Omental fat pad (tissue), 4 donors: ENCODE measurements around the gene PPP1R14C. TPM values are rescaled to one million over a fixed set of nuclear protein-coding genes. Genes with fewer than 3 reads are reported as not detected.

Experiments
- ATAC-seq: fragments of 150-250 bp; one replicate; pipeline ENCODE4 v1.9.1; 2016; ENCODE audit warnings: mild to moderate bottlenecking, moderate library complexity; ENCODE audit not compliant: low FRiP score
- DNase-seq: peaks from one replicate; pipeline ENCODE4 v3.0.0-alpha.2; 2019; ENCODE audit warnings: low spot score
- CTCF ChIP-seq, 3 donors: fragments of 450-650 bp; IDR thresholded peaks; one replicate each; pipeline ENCODE4 v1.5.1; 2016 to 2017; ENCODE audit warnings: antibody characterized with exemption in 3 of 3, mild to moderate bottlenecking in 3 of 3, moderate library complexity in 2 of 3
- total RNA-seq, 4 donors: library from RNA; depleted of rRNA; stranded (reverse); fragments of >200 nt; gene quantifications; one replicate each; pipeline ENCODE4 v1.1.0, GENCODE V29; 2016

The PPP1R14C gene
- total RNA-seq, 4 donors from 2014 or later: 0.31 to 1.1 TPM; not detected in 2

- ATAC-seq: no peak
- TF ChIP-seq CTCF (IDR thresholded peaks at IDR 0.05): no peak
- DNase-seq: no peak
Observed at GRCh38 chr6:150165020-150165702, 22.3 kb downstream of the PPP1R14C start.

GRCh38 chr6:150167479-150167873 is 24.6 kb downstream of the PPP1R14C start:
- TF ChIP-seq CTCF (IDR thresholded peaks at IDR 0.05): no peak
- DNase-seq (no peak), ATAC-seq (no peak)

DNA sequence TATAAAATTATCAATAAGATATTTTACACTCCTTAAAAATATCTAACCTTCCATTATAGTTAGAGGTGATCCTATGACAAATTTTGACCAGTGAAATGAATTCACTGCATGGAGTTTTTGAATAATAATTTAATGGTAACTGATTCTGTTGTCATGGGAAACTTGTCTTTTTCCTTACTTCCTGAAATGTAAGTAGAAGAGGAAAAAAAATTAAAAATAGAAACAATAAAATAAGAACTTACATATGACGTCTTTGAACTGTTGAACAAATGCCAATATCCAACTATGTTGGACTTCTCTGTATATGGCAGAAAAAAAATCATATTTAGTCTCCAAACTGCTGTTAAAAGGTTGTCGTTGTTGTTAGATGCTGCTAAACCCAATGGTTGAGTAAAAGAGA is 26.3 kb downstream of the PPP1R14C start:
- no peak for ATAC-seq
- no peak for TF ChIP-seq CTCF (IDR thresholded peaks at IDR 0.05)
- no peak for DNase-seq

- DNase-seq: no peak
- TF ChIP-seq CTCF (IDR thresholded peaks at IDR 0.05): no peak
- peak; percentile 33 for ATAC-seq
Observed at GRCh38 chr6:150169609-150170008, 26.8 kb downstream of the PPP1R14C start.

- ATAC-seq: no peak
- DNase-seq: no peak
- TF ChIP-seq CTCF (IDR thresholded peaks at IDR 0.05): no peak
Observed at GRCh38 chr6:150172929-150173328, 30.1 kb downstream of the PPP1R14C start.

DNA sequence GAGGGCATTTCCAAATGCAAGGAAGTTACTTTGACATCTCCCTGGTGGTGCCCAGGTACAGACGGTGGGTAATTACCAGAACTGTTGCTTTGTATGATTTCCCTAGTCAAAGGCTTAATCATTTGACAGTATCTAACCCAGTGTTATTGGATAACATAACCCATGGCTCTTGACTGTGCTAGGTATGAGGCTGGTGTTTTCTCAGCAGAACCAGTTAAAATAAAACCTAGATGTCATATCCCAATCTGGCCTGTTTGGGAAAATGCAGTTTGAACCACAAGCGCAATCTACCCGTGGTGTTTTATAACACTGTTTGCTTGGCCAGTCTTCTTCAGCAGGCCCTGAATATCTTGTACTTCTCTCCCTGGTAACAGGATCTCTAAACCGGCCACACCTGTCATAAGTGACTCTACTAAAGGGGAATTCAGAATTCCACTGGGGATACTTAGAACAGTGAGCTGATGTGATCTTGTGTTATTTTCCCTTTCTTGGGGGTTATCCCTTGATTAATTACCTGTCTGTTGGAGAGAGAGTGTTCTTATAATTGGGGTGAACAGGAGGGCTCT is 32.8 kb downstream of the PPP1R14C start:
- no peak for TF ChIP-seq CTCF (IDR thresholded peaks at IDR 0.05)
- no peak for DNase-seq
- no peak for ATAC-seq

GRCh38 chr6:150176152-150176551 is 33.3 kb downstream of the PPP1R14C start:
- DNase-seq (no peak), ATAC-seq (no peak)
- TF ChIP-seq CTCF (IDR thresholded peaks at IDR 0.05): no peak
